HFF-Myc (cell line): ENCODE results near the gene CWH43.
"Not testable (repeated sequence)": the region's sequence is repeated elsewhere in the genome, so short reads cannot be mapped to it uniquely, and the experiment has no call there.

Source experiments
- DNase-seq: peaks from one replicate; pipeline ENCODE4 v3.0.0-alpha.2; 2011; ENCODE audit warnings: low read depth; ENCODE audit errors: extremely low read depth
- H3K4me3 ChIP-seq: replicated peaks from 2 replicates; pipeline ENCODE4 v1.5.1; 2011; ENCODE audit warnings: low read depth, mild to moderate bottlenecking, control low read depth, low read length
- TF ChIP-seq, protein P1 (sequence below): IDR thresholded peaks from 2 replicates; pipeline ENCODE4 v1.5.1; 2012; ENCODE audit warnings: mild to moderate bottlenecking, low read depth, low read length, control low read depth; ENCODE audit errors: missing control alignments

The CWH43 gene

GRCh38 chr4:48944756-48945241 is 41.3 kb upstream of the CWH43 start:
- TF ChIP-seq, protein P1, sequence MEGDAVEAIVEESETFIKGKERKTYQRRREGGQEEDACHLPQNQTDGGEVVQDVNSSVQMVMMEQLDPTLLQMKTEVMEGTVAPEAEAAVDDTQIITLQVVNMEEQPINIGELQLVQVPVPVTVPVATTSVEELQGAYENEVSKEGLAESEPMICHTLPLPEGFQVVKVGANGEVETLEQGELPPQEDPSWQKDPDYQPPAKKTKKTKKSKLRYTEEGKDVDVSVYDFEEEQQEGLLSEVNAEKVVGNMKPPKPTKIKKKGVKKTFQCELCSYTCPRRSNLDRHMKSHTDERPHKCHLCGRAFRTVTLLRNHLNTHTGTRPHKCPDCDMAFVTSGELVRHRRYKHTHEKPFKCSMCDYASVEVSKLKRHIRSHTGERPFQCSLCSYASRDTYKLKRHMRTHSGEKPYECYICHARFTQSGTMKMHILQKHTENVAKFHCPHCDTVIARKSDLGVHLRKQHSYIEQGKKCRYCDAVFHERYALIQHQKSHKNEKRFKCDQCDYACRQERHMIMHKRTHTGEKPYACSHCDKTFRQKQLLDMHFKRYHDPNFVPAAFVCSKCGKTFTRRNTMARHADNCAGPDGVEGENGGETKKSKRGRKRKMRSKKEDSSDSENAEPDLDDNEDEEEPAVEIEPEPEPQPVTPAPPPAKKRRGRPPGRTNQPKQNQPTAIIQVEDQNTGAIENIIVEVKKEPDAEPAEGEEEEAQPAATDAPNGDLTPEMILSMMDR, result peak; percentile 52
- no peak overlapping the region for H3K4me3 ChIP-seq
- no peak for DNase-seq

DNA sequence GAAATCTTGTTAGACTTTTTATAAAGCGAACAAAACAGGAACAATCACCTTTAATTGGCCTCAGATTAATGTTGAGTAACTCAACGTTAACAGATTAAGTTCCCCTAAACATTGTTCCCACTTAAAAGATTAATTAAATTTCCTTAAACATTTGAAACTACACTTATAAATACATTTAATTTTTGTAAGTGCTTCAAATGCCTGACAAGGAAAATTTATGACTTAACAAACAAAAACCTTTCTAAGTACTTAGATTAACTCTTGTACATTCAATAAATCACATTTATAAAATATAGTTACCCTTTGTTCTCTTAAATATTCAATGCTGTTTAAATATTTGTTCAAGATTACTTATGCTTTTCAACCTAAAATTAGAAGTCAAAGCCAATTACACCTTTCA is 40.1 kb upstream of the CWH43 start:
- H3K4me3 ChIP-seq, result no peak overlapping the region
- TF ChIP-seq, protein P1, result no peak

DNA sequence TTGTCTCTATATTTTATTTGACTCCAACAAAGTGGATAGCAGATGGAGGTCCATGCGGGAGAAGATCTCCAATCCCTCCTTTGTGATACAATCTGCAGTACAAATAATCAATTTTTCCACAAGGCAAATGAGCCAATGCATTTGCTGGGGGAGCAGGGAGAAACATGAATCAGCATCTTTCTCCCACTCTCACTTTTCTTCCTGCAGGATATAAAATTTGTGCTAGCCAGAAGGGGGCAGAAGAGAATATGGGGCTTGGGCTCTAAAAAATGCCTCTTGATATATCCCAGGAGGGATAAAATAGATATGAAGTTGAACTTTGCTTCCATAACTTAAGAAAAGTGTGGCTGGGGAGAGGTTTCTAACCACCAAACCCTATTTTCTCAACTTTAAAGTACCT is 38.3 kb upstream of the CWH43 start:
- DNase-seq, result no peak
- TF ChIP-seq, protein P1, result no peak
- no peak overlapping the region for H3K4me3 ChIP-seq

More for the DNA sequence above, 40.1 kb upstream of the CWH43 start:
- no peak for DNase-seq

DNA sequence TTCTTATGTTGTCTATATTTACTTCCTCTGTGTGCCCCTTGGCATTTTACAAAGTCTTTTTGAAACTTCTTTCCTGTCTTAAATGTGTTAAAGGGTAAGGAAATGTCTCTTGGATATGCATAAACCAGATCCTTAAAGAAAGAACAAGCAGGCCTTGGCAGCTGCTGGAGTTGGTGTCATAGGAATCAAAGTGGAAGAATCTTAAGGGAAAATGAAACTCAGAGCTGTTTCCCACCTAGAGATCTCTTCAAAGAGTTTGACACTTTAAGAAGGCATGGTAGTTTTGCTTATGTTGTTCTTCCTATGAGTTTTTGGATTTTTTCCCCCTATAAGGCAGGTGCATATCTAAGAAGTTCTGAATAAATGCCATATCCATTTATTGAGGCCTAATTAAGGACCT is 37.0 kb upstream of the CWH43 start:
- TF ChIP-seq, protein P1, result no peak
- no peak overlapping the region for H3K4me3 ChIP-seq
- DNase-seq, result no peak

DNA sequence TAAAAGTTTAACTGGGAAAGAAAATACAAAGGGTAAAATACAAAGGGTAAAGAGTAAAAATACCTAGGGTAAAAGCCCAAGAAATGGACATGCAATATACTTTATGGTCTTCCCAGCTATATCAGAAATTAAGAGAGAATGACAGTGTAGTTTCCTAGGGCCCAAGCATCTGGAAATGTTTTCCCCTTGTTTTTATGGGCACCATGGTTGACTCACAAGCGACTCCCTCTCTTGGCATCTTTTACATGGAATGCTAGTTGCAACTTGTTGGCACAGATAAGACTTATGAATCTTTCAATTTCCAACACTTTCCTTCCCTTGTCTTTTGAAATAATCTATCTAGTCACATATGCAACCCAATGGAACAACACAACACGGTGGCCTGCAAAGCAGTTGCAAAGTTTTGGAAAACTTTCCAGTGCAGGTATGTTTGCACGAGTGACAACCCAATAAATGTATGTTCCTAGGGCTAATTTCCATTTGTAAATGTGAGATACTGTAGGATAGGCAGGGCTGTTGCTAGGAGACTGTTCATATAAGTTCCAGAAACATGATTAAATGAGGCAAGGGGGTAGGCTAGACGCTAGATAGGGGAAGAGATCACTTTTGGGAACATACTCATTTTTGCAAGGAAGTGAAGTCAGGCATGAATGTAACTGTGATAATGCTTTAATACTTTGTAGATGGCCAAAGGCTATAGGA is 36.4 kb upstream of the CWH43 start:
- no peak for DNase-seq
- no peak overlapping the region for H3K4me3 ChIP-seq
- TF ChIP-seq, protein P1, result no peak

- DNase-seq, result no peak
- H3K4me3 ChIP-seq, result no peak overlapping the region
- TF ChIP-seq, protein P1, result no peak
These were observed 31.8 kb upstream of the CWH43 start for GRCh38 chr4:48954314-48954713.

DNA sequence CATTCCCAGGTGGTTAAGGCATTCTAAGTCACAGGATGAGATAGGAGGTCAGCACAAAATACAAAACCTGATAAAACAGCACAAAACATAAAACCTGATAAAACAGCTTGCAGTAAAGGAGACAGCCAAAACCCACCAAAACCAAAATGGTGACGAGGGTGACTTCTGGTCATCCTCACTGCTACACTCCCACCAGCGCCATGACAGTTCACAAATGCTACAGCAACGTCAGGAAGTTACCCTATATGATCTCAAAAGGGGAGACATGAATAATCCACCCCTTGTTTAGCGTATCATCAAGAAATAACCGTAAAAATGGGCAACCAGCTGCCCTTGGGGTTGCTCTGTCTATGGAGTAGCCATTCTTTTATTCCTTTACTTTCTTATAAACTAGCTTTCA is 28.7 kb upstream of the CWH43 start:
- not testable (repeated sequence) for H3K4me3 ChIP-seq, DNase-seq
